Brain microvascular endothelial cell (primary cell): ENCODE results near the gene LRRC8E.
A peak's percentile ranks its signal among the peaks of the same experiment; 100 is the strongest.

Source experiments
- DNase-seq: peaks from one replicate; pipeline ENCODE4 v3.0.0-alpha.2; 2020
- H3K27ac ChIP-seq: fragments of 250-450 bp; sonication (Bioruptor Pico); 2 replicates; pipeline ENCODE4 v1.5.1; 2020; ENCODE audit warnings: mild to moderate bottlenecking, moderate library complexity
- H3K27me3 ChIP-seq: fragments of 250-450 bp; sonication (Bioruptor Pico); replicated peaks from 2 replicates; pipeline ENCODE4 v1.5.1; 2020; ENCODE audit warnings: mild to moderate bottlenecking
- H3K36me3 ChIP-seq: fragments of 250-450 bp; sonication (Bioruptor Pico); replicated peaks from 2 replicates; pipeline ENCODE4 v1.5.1; 2020; ENCODE audit warnings: mild to moderate bottlenecking
- H3K4me3 ChIP-seq: 2 replicates; pipeline ENCODE4 v1.5.1; 2011; ENCODE audit warnings: low read depth, mild to moderate bottlenecking, control low read depth, low read length, moderate library complexity
- in situ Hi-C: cut with HindIII; loops from 2 replicates; pipeline ENCODE4 v1.10.0; 2017; ENCODE audit warnings: low sequenced_read_pairs, low pct_ligation_motif_present
- TF ChIP-seq, protein P1 (sequence below): IDR thresholded peaks from 2 replicates; pipeline ENCODE4 v1.5.1; 2011; ENCODE audit warnings: low read depth, mild to moderate bottlenecking, moderate library complexity, low read length, control low read depth, inconsistent platforms; ENCODE audit errors: missing control alignments

The LRRC8E gene

DNA sequence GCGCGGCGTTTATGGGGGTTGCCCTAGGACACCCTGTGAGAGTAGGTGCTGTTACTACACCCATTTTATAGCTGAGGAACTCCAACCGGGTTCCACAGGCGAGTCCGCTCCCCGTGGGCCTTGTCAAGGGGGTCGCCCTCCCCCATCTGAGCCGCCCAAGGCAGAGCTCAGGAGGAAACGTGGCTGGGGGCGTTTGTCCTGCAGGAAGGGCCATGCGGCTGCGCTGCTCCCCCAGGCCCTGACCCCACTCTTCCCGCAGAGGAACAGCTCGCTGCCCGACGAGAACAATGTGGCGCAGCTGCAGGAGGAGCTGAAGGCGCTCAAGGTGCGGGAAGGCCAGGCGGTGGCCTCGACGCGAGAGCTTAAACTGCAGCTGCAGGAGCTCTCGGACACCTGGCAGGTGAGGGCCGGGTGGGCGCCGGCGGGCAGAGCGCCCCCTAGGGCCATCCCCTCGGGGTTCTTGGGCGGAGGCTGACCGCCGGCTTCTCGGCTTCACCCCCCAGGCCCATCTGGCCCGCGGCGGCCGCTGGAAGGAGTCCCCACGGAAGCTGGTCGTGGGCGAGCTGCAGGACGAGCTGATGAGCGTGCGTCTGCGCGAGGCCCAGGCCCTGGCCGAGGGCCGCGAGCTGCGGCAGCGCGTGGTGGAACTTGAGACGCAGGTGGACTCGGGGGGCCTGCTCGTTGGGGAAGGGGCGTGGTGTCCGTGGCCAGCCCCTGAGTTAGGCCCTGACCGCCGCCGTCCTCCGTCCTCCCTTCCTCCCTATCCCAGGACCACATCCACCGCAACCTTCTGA lies 26.5 kb upstream of the LRRC8E start:
- Histone ChIP-seq H3K27ac (no peak overlapping the region), H3K4me3 (peak overlapping the region; percentile 6), H3K36me3 (no peaks in the 10 kb centered on the region), H3K27me3 (no peaks in the 10 kb centered on the region)
- TF ChIP-seq, protein P1, sequence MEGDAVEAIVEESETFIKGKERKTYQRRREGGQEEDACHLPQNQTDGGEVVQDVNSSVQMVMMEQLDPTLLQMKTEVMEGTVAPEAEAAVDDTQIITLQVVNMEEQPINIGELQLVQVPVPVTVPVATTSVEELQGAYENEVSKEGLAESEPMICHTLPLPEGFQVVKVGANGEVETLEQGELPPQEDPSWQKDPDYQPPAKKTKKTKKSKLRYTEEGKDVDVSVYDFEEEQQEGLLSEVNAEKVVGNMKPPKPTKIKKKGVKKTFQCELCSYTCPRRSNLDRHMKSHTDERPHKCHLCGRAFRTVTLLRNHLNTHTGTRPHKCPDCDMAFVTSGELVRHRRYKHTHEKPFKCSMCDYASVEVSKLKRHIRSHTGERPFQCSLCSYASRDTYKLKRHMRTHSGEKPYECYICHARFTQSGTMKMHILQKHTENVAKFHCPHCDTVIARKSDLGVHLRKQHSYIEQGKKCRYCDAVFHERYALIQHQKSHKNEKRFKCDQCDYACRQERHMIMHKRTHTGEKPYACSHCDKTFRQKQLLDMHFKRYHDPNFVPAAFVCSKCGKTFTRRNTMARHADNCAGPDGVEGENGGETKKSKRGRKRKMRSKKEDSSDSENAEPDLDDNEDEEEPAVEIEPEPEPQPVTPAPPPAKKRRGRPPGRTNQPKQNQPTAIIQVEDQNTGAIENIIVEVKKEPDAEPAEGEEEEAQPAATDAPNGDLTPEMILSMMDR = no peak
- in situ Hi-C loops = no loop called here
- no peak for DNase-seq

DNA sequence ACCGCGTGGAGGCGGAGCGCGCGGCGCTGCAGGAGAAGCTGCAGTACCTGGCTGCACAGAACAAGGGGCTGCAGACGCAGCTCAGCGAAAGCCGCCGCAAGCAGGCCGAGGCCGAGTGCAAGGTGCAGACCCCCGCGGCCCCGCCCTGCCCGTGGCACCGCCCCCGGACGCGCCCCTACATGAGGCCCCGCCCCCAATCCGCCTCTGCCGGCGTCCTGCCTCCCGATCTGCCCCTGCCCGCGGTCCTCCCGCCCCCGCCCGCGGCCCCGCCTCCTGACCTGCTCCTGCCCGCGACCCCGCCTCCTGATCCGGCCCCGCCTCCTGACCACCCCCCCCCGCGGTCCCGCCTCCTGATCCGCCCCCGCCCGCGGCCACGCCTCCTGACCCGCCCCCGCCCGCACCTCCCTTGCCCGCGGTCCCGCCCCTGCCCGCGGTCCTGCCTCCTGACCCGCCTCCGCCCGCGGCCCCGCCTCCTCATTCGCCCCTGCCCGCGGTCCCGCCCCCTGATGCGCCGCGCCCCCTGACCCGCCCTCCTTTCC lies 25.8 kb upstream of the LRRC8E start:
- H3K4me3 ChIP-seq = peak overlapping the region; percentile 6
- H3K36me3 ChIP-seq = no peaks in the 10 kb centered on the region
- H3K27me3 ChIP-seq = no peaks in the 10 kb centered on the region
- in situ Hi-C loops = no loop called here
- DNase-seq = peak; percentile 40
- TF ChIP-seq, protein P1 = no peak
- no peak overlapping the region for H3K27ac ChIP-seq

DNA sequence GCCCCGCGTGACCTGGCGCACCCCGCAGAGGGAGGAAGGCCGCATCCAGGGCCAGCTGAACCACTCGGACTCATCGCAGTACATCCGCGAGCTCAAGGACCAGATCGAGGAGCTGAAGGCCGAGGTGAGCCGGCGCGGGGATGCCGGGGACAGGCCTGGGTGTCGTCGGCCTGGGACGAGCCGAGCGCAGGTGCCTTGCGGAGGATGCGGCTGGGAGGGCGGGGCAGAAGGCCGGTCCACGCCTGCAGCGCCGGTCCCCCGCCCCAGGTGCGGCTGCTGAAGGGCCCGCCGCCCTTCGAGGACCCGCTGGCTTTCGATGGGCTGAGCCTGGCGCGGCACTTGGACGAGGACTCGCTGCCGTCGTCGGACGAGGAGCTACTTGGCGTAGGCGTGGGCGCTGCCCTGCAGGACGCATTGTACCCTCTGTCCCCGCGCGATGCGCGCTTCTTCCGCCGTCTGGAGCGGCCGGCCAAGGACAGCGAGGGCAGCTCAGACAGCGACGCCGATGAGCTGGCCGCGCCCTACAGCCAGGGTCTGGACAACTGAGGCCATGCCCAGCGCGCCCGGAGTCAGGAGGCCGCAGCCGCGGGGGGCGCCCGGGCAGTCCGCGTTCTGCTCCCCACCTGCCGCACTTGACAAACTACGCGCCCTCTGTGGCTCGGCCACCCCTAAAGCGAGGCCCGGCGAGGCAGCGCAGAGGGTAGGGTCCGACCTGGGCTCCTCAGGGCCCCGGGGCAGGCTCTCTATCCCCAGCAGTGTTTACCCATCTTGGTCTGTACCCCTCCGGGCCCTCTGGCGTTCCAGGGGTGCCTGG lies 24.9 kb upstream of the LRRC8E start:
- DNase-seq = no peak
- TF ChIP-seq, protein P1 = no peak
- Histone ChIP-seq H3K27me3 (no peaks in the 10 kb centered on the region), H3K27ac (no peak overlapping the region), H3K4me3 (no peak overlapping the region), H3K36me3 (no peaks in the 10 kb centered on the region)
- in situ Hi-C loops = no loop called here

DNA sequence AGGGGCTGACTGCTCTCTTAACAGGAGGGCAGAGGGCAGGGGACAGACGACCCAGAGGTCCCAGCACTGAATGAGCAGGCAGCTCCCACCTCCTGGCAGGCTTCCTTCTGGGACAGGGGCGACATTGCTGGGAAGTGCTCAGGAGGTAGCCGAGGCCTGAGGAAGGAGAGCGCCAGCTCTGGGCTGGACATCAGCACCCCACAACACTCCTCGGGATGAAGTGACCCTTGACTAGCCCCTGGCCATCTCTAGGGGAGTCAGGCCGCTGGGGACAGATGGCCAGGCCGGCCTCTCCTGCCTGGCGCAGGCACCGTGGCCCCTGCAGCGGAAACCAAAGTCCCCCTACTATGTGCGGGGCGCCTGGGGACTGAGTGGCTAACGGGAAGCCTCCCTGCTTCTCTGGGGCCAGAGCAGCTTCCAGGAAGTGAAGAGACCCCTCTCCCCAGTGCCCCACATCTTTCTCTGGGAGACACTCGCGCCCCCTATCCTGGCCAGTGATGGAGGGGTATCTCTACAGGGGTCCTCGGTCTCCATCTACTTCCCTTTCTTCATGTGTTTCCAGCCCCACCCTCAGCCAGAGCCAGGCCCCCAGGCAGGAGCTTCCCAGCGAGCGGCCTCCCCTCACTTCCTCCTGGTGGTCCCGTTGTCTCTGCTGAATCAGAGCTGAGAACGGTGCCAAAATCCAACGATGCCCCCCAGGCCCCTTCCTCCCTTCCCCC lies 24.2 kb upstream of the LRRC8E start:
- TF ChIP-seq, protein P1 = no peak
- Histone ChIP-seq H3K27ac (no peak overlapping the region), H3K36me3 (no peaks in the 10 kb centered on the region), H3K27me3 (no peaks in the 10 kb centered on the region), H3K4me3 (no peak overlapping the region)
- DNase-seq = no peak
- in situ Hi-C loops = no loop called here

DNA sequence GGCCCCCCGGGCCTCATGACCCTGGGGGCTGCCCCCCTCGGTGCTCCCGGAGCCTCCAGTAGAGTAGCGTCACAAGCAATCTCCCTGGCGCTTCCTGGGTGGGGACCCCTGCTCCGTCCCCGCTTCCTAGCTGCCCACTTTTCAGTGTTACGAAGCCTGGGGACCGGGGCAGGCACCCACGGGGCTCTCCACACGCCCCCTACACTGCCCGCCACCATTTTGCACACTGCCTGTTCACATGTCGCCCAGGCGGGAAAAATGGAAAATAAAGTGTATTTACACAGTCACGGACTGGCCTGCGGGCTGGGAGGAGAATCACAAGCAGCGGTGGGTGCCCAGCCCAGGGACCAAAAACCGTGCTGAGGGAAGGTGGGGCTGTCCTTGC lies 23.6 kb upstream of the LRRC8E start:
- Histone ChIP-seq H3K4me3 (no peak overlapping the region), H3K36me3 (no peaks in the 10 kb centered on the region), H3K27me3 (no peaks in the 10 kb centered on the region), H3K27ac (no peak overlapping the region)
- in situ Hi-C loops = no loop called here
- no peak for DNase-seq
- TF ChIP-seq, protein P1 = no peak
